Panc1 (cell line): ENCODE measurements around the gene ESR1. TPM values are rescaled to one million over a fixed set of nuclear protein-coding genes. Genes with fewer than 3 reads are reported as not detected.
A peak's percentile ranks its signal among the peaks of the same experiment; 100 is the strongest.

Experiments
- ATAC-seq: fragments of 200-7000 bp; cut with Tn5 transposase; 2 replicates; pipeline ENCODE4 v1.9.1; 2020; ENCODE audit warnings: mild to moderate bottlenecking, moderate library complexity
- Bru-seq: library from RNA; stranded (reverse); fragments of 400-500 nt; gene quantifications from one replicate; lab custom pipeline; 2021; lab: Mats Ljungman, UMichigan
- BruChase-seq, 2 experiments: library from RNA; stranded (reverse); fragments of 400-500 nt; gene quantifications; one replicate each; lab custom pipeline; 2021; lab: Mats Ljungman, UMichigan
- BruUV-seq: library from RNA; stranded (reverse); fragments of 400-500 nt; replicated peaks from 2 replicates; lab custom pipeline; 2021; lab: Mats Ljungman, UMichigan
- CTCF ChIA-PET: fragments of 300-600 bp; sonication (Branson Sonifier 250); formaldehyde crosslinking; loops from one replicate; lab custom pipeline; 2022; ENCODE audit warnings: antibody characterized with exemption; lab: Charles Lee
- POLR2A ChIA-PET: fragments of 300-600 bp; sonication (Branson Sonifier 250); formaldehyde crosslinking; loops from one replicate; lab custom pipeline; 2022; ENCODE audit warnings: antibody characterized with exemption; lab: Charles Lee
- DNase-seq: peaks from one replicate; pipeline ENCODE4 v3.0.0-alpha.2; 2010; ENCODE audit warnings: low read depth, low spot score
- H3K27ac ChIP-seq: 2 replicates; pipeline ENCODE4 v1.5.1; 2011; ENCODE audit warnings: mild to moderate bottlenecking, low read length, inconsistent platforms
- H3K27me3 ChIP-seq: fragments of 200-500 bp; sonication (Bioruptor generic); 2 replicates; pipeline ENCODE4 v1.6.0; 2014; ENCODE audit warnings: low read length, inconsistent platforms; ENCODE audit not compliant: control insufficient read depth, insufficient read depth
- H3K36me3 ChIP-seq: fragments of 200-500 bp; sonication (Bioruptor generic); 2 replicates; pipeline ENCODE4 v1.5.1; 2014; ENCODE audit warnings: inconsistent platforms, mild to moderate bottlenecking, low read length, moderate library complexity; ENCODE audit not compliant: control insufficient read depth, insufficient read depth
- H3K4me1 ChIP-seq: 2 replicates; pipeline ENCODE4 v1.5.1; 2011; ENCODE audit warnings: inconsistent platforms, mild to moderate bottlenecking, low read length, moderate library complexity; ENCODE audit not compliant: control insufficient read depth, insufficient read depth
- H3K4me3 ChIP-seq, 2 experiments: 2 replicates each; pipeline ENCODE4 v1.5.1; 2011 to 2012; ENCODE audit warnings: low read depth in 2 of 2, low read length in 2 of 2, mild to moderate bottlenecking in 2 of 2, inconsistent platforms in 1 of 2, moderate library complexity in 1 of 2
- H3K9me3 ChIP-seq: fragments of 200-500 bp; sonication (Bioruptor generic); 2 replicates; pipeline ENCODE4 v1.5.1; 2014; ENCODE audit warnings: low read depth, mild to moderate bottlenecking, inconsistent platforms, low read length, moderate library complexity; ENCODE audit not compliant: control insufficient read depth, insufficient read depth
- POLR2AphosphoS5 ChIP-seq: IDR thresholded peaks from 2 replicates; pipeline ENCODE4 v1.6.1; 2012; ENCODE audit warnings: mild to moderate bottlenecking, low read depth, low read length, moderate library complexity
- SIN3A ChIP-seq: IDR thresholded peaks from 2 replicates; pipeline ENCODE4 v1.6.1; 2012; ENCODE audit warnings: low read depth, mild to moderate bottlenecking, low read length, moderate library complexity, borderline replicate concordance; ENCODE audit not compliant: insufficient read depth
- TCF7L2 ChIP-seq: IDR thresholded peaks from 2 replicates; pipeline ENCODE4 v1.6.1; 2011; ENCODE audit warnings: mild to moderate bottlenecking, low read depth, low read length, inconsistent platforms
- in situ Hi-C: cut with HindIII; loops from 2 replicates; pipeline ENCODE4 v1.10.0; 2016; ENCODE audit warnings: low sequenced_read_pairs, low pct_unique_long_range_greater_than_20kb
- intact Hi-C: fragments of 100-400 bp; cut with micrococcal nuclease; formaldehyde crosslinking; loops from one replicate; pipeline ENCODE4 v1.10.0; 2022; ENCODE audit not compliant: unreplicated experiment
- long read RNA-seq: library from polyadenylated mRNA; unstranded; transcript quantifications from one replicate; pipeline ENCODE4 v2.0.0, GENCODE V29; 2021; ENCODE audit not compliant: unreplicated experiment
- polyA plus RNA-seq: library from polyadenylated mRNA; unstranded; fragments of >200 nt; gene quantifications from one replicate; pipeline ENCODE4 v1.2.1, GENCODE V29; 2012; ENCODE audit warnings: missing spikeins; ENCODE audit not compliant: insufficient read length
- total RNA-seq: library from RNA; stranded (reverse); gene quantifications from one replicate; pipeline ENCODE4 v1.2.1, GENCODE V29; 2021; ENCODE audit not compliant: unreplicated experiment
- TF ChIP-seq, protein P1 (sequence below): fragments of 450-650 bp; IDR thresholded peaks from 2 replicates; pipeline ENCODE4 v1.5.1; 2017; ENCODE audit warnings: mild to moderate bottlenecking
- TF ChIP-seq, protein P2 (sequence below), 2 experiments: IDR thresholded peaks; 2 replicates each; pipeline ENCODE4 v1.6.1; 2011 to 2012; ENCODE audit warnings: low read depth in 2 of 2, control low read depth in 1 of 2, low read length in 1 of 2, mild to moderate bottlenecking in 1 of 2, moderate library complexity in 1 of 2; ENCODE audit not compliant: insufficient read depth in 1 of 2

Gene ESR1
- total RNA-seq (0.03 TPM), Bru-seq, nascent RNA (percentile 12 among the genes with signal in this experiment), BruChase-seq, experiment 1, labeled RNA remaining after a 2-hour chase (percentile 11 among the genes with signal in this experiment), BruChase-seq, experiment 2, labeled RNA remaining after a 6-hour chase (percentile 12 among the genes with signal in this experiment)
- polyA plus RNA-seq, result not detected
- long read RNA-seq, result 0 reads

DNA sequence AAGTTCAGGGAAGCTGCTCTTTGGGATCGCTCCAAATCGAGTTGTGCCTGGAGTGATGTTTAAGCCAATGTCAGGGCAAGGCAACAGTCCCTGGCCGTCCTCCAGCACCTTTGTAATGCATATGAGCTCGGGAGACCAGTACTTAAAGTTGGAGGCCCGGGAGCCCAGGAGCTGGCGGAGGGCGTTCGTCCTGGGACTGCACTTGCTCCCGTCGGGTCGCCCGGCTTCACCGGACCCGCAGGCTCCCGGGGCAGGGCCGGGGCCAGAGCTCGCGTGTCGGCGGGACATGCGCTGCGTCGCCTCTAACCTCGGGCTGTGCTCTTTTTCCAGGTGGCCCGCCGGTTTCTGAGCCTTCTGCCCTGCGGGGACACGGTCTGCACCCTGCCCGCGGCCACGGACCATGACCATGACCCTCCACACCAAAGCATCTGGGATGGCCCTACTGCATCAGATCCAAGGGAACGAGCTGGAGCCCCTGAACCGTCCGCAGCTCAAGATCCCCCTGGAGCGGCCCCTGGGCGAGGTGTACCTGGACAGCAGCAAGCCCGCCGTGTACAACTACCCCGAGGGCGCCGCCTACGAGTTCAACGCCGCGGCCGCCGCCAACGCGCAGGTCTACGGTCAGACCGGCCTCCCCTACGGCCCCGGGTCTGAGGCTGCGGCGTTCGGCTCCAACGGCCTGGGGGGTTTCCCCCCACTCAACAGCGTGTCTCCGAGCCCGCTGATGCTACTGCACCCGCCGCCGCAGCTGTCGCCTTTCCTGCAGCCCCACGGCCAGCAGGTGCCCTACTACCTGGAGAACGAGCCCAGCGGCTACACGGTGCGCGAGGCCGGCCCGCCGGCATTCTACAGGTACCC is at the start of gene ESR1:
TSS of gene ESR1 (plus strand) at position 170 of the 858 bp plus-strand sequence. CDS start at position 401, 231 bp downstream.
- H3K9me3 ChIP-seq, result no peaks in the 10 kb centered on the region
- H3K27ac ChIP-seq, result no peak within 1 kb of the TSS
- DNase-seq, result no peak
- peaks cover 42% of the 10 kb centered on the region for H3K27me3 ChIP-seq
- peak; percentile 40; the same call in 1 of the 2 replicates for ATAC-seq
- TF ChIP-seq SIN3A (no peak), POLR2AphosphoS5 (no peak), TCF7L2 (no peak)
- TF ChIP-seq, protein P1, sequence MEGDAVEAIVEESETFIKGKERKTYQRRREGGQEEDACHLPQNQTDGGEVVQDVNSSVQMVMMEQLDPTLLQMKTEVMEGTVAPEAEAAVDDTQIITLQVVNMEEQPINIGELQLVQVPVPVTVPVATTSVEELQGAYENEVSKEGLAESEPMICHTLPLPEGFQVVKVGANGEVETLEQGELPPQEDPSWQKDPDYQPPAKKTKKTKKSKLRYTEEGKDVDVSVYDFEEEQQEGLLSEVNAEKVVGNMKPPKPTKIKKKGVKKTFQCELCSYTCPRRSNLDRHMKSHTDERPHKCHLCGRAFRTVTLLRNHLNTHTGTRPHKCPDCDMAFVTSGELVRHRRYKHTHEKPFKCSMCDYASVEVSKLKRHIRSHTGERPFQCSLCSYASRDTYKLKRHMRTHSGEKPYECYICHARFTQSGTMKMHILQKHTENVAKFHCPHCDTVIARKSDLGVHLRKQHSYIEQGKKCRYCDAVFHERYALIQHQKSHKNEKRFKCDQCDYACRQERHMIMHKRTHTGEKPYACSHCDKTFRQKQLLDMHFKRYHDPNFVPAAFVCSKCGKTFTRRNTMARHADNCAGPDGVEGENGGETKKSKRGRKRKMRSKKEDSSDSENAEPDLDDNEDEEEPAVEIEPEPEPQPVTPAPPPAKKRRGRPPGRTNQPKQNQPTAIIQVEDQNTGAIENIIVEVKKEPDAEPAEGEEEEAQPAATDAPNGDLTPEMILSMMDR, result no peak
- TF ChIP-seq, protein P2, sequence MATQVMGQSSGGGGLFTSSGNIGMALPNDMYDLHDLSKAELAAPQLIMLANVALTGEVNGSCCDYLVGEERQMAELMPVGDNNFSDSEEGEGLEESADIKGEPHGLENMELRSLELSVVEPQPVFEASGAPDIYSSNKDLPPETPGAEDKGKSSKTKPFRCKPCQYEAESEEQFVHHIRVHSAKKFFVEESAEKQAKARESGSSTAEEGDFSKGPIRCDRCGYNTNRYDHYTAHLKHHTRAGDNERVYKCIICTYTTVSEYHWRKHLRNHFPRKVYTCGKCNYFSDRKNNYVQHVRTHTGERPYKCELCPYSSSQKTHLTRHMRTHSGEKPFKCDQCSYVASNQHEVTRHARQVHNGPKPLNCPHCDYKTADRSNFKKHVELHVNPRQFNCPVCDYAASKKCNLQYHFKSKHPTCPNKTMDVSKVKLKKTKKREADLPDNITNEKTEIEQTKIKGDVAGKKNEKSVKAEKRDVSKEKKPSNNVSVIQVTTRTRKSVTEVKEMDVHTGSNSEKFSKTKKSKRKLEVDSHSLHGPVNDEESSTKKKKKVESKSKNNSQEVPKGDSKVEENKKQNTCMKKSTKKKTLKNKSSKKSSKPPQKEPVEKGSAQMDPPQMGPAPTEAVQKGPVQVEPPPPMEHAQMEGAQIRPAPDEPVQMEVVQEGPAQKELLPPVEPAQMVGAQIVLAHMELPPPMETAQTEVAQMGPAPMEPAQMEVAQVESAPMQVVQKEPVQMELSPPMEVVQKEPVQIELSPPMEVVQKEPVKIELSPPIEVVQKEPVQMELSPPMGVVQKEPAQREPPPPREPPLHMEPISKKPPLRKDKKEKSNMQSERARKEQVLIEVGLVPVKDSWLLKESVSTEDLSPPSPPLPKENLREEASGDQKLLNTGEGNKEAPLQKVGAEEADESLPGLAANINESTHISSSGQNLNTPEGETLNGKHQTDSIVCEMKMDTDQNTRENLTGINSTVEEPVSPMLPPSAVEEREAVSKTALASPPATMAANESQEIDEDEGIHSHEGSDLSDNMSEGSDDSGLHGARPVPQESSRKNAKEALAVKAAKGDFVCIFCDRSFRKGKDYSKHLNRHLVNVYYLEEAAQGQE (IDR thresholded peaks at IDR 0.05; ENCODE audit: insufficient read depth in 1 of 2, low read depth in 2 of 2, low read length in 1 of 2), result no peak
- no TSS peak for BruUV-seq
- H3K4me1 ChIP-seq, result no peaks in the 10 kb centered on the region
- CTCF ChIA-PET, result no interaction called here
- intact Hi-C loops (no loop called here), in situ Hi-C loops (no loop called here)
- no peaks in the 10 kb centered on the region for H3K36me3 ChIP-seq
- POLR2A ChIA-PET, result no interaction called here
- H3K4me3 ChIP-seq, result no peak within 1 kb of the TSS

GRCh38 chr6:151760486-151760885 is 47.0 kb upstream of the ESR1 start:
- Histone ChIP-seq H3K4me1 (no peaks in the 10 kb centered on the region; the same call in 1 of the 2 replicates), H3K36me3 (no peaks in the 10 kb centered on the region), H3K9me3 (no peaks in the 10 kb centered on the region), H3K27me3 (no peaks in the 10 kb centered on the region), H3K27ac (no peak overlapping the region), H3K4me3 (no peak overlapping the region)
- DNase-seq (no peak), ATAC-seq (no peak)
- in situ Hi-C loops, result no loop called here
- TF ChIP-seq POLR2AphosphoS5 (no peak), SIN3A (no peak), TCF7L2 (no peak)
- TF ChIP-seq, protein P2 (IDR thresholded peaks at IDR 0.05; ENCODE audit: insufficient read depth in 1 of 2, low read depth in 2 of 2, low read length in 1 of 2), result no peak
- TF ChIP-seq, protein P1, result no peak
- POLR2A ChIA-PET, result no interaction called here
- intact Hi-C loops, result no loop called here
- no TSS peak for BruUV-seq
- CTCF ChIA-PET, result no interaction called here
